NCI-H1048 (cell line): ENCODE measurements around the gene STK16.
A peak's percentile ranks its signal among the peaks of the same experiment; 100 is the strongest.

Experiments used
- DNase-seq: peaks from one replicate; lab custom pipeline; 2025; lab: John Stamatoyannopoulos, UW

STK16 gene

GRCh38 chr2:219287580-219288265, 42.4 kb downstream of the STK16 start:
- DNase-seq = no peak

DNA sequence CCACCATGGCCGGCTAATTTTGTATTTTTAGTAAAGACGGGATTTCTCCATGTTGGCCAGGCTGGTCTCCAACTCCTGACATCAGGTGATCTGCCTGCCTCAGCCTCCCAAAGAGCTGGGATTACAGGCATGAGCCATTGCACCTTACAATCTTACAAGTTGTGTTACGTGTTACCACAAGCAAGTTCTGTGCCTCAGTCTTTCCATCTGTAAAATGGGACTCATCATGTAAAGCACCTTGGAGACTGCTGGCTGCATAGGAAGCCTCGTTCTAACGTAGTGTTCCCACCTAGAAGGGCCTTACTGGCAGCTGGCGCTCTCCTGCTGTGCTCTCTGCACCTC, 43.9 kb downstream of the STK16 start:
- no peak for DNase-seq

DNA sequence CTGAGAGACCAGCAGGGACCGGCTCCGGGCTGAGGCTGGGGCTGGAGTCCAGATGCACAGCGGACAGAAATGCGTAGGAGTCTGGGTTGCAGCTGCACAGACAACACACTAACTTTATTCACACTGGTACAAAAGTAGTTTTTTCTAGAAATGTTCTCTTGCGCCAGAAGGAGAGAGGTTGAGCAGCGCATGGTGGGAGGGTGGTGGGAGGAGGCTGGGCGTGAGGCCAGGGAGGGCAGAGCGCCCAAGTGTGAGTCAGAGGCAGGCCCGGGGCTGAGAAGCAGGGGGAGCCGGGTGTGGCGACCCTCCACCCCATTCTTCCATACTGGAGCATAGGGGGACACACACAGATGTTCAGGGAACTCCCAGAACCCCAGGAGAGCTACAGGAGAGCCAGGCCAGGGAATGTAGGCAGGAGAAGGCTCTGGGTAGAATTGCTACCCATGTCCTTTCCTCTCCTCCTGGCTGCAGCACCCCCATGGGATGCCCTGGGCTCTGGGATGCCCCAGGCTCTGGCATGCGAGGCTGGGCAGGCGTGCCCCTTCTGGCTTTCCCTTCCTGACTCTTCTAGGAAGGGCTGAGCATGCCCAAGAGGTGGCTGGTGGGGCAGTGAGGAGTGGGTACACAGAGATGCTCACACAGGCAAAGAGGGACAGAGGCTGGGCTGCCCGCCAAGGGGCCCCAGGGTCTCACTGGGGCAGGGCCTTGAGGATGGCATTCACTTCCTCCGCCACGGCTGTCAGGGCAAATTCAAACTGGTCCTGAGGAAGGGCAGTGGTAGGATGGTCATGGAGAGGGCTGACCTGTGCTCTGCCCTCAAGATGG, 44.5 kb downstream of the STK16 start:
- no peak for DNase-seq

DNA sequence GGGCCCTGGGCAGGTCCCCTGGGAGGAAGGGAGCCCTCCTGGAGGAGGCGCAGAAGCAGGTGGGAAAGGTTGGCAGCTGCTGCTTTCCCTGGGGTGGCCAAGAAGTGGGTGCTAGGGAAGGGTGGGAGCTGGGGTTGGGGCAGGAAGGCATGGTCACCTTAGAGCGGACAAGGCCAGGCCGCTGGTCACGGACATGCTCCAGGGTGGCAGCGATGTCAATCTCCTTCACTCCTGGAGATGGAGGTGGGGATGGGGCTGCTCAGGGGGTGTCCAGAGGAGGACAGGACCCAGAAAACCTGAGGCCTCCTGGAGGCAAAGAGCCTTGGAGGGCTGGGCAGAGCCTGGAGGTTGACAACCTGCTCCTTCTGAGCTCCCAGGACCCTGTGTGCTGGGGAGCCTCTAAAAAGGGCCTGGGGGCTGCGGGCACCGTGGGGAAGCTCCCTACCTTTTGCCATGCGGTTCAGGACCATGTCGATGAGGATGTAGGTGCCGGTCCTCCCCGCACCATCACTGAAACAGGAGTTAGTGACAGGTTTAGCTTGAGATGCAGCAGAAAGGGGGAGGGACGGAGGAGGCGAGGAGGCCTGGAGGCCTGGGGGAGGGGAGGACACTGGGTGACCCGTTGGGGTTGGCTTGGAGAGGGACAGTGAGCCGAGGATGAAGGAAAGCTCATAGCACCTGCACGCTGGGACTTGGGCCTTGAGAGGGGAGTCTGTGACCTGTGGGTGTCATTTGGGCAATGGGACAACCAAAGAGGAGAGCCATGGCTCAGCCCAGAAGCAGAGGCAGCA, 45.3 kb downstream of the STK16 start:
- no peak for DNase-seq

GRCh38 chr2:219291394-219291793, 46.1 kb downstream of the STK16 start:
- DNase-seq = no peak

- DNase-seq = no peak
These were observed 46.7 kb downstream of the STK16 start for GRCh38 chr2:219291910-219292490.

GRCh38 chr2:219292616-219293015, 47.3 kb downstream of the STK16 start:
- no peak for DNase-seq

DNA sequence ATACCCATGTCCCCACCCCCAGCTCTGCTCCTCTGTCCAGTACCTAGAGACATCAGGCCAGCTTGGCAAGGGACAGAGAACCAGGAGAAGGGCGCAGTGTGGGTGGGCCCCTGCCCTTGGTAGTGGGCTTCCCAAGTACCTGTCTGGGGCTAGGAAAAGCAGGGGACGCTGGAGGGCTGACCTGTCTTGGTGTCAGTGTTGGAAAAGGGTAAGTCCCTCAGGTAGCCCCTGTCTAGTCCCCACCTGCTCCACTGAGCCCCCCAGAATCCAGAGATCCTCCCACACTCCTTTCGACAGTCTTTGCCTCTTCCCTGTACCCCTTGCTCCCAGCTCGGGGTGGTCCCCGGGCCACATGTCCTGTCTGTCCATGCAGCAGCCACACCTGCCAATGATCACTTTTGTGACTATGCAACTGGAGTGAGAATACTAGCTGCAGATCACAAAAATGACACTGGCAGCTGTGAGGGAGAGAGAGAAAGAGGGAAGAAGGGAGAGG, 48.5 kb downstream of the STK16 start:
- DNase-seq = no peak

GRCh38 chr2:219294356-219295351, 49.4 kb downstream of the STK16 start:
- DNase-seq = peak; percentile 56

DNA sequence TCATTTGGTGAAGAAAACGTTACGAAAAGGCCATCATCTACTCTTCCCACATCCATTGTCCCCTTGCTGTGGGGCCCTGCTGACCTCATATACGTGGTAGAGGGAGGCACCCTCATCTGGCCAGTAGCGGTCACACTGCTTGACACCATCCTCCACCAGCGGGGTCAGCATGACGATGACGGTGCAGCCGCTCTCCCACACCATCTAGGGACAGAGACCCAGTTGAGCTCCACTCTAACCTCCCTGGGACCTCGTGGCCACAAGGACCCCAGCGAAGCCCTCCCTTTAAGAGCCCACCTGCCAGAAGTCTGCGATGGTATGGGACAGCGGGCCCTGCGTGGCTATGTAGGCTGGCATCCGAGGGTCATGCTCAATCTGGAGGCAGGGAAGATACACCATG, 50.9 kb downstream of the STK16 start:
- DNase-seq = no peak

DNA sequence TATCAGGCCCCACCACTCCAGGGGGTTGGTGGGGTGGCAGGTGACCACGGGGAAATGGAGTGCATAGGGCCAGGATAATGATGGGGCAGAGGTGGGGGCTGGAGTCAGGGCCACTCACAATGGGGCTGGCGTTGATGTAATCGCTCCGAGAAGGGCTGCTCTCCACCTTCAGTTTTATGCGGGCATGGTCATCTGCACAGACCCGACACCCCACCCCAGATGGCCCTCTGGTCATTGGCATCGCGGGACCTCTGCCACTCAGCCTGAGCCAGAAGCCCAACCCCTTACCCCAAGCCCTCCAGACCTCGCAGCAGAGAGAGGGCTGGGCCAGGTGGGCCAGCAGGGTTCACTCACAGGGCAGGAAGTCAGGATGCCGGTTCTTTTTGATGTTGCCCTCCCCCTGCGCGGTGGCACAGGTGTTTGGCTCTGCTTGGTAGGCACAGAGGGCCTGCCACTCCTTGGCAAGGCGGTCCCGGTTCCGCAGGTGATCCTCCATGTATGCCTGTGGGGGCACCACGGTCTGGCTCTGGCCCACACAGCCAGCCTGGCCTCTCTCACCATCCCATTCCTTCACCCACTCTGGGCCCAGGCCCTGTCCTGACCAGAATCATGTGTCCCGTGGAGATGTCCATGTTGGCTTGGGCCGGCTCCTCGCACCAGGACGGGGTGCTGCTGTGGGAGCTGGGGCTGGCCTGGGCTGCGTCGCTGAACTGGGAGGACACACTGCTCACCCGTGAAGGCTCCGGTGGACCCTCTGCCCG, 51.5 kb downstream of the STK16 start:
- DNase-seq = no peak

DNA sequence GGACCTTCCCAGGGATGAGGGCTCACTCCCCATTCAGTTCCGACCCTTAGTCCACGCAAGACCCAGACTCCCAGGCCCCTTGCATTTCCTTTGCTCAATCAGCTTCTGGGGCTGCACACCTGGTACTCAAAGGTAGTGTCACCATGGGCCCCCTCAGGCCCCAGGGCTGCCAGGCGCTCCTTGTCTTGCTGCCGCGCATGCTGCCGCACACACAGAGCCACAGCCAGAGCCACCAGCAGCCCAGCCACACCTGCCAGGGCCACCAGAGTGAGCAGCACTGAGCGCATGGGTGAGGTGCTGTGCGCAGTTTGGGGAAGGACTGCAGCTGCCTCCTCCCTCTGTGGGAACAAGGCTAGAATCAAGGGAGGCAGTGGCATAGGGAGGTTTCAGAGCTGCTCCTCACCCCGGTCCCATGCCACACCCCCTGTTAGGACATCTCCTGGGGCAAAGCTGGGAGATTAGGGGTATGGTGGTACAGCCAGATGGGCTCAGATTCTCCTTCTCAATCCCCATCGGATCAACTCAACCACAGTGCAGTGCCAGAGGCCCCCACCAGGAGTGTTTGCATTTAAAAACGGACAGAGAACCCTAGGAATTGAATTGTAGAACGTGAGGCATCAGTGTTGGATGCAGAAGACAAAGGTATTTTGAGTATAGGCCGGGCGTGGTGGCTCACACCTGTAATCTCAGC, 52.6 kb downstream of the STK16 start:
- DNase-seq = no peak

DNA sequence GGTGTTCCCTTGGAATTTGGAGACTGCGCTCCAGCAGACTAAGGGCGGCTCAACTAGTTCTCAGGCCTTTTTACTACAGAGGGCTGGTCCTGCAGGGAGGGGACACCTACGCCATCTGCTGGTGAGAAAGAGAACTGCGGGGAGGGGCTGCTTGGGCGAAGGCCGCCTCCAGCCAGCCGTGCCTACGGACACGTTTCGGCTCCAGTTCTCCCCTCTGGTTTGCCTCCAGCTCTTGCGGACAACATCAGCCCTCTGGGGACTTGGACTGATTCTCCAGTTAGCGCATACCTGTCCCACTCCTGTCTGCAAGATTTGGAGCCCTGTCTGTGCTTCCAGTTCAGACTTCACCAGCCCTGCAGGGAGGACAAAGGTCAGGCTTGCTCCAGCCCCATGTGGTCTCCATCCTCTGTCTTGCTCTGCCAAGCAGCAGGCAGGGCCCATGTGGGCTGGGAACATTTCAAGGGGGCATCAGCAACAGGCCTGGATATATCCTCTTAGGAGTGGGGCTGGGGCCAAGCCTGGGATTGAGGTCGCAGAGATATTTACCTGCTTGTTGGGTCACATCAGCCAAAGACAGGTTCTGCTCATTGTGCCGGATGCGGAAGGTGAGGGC, 53.6 kb downstream of the STK16 start:
- DNase-seq = no peak

- DNase-seq = no peak
These were observed 54.1 kb downstream of the STK16 start for GRCh38 chr2:219299372-219299760.
